H9 (cell line): ENCODE measurements around the gene C11orf58. TPM values are rescaled to one million over a fixed set of nuclear protein-coding genes. Genes with fewer than 3 reads are reported as not detected.

Source experiments
- DNase-seq: peaks from one replicate; pipeline ENCODE4 v3.0.0-alpha.2; 2017
- H2AFZ ChIP-seq: one replicate; pipeline ENCODE4 v1.6.1; 2013; ENCODE audit warnings: mild to moderate bottlenecking, low read length, control low read depth, moderate library complexity
- H2AK5ac ChIP-seq: 2 replicates; pipeline ENCODE4 v1.6.1; 2013; ENCODE audit warnings: low read length, control low read depth, mixed read lengths; ENCODE audit not compliant: insufficient read length
- H2BK120ac ChIP-seq: one replicate; pipeline ENCODE4 v1.6.1; 2013; ENCODE audit warnings: low read depth, mild to moderate bottlenecking, low read length, control low read depth, inconsistent platforms; ENCODE audit not compliant: poor library complexity, severe bottlenecking
- H2BK12ac ChIP-seq: 2 replicates; pipeline ENCODE4 v1.6.1; 2013; ENCODE audit warnings: low read length, control low read depth, mixed read lengths, low read depth; ENCODE audit not compliant: insufficient read length
- H2BK15ac ChIP-seq: 2 replicates; pipeline ENCODE4 v1.6.1; 2013; ENCODE audit warnings: low read depth, low read length, control low read depth
- H2BK20ac ChIP-seq: one replicate; pipeline ENCODE4 v1.6.1; 2013; ENCODE audit warnings: low read depth, mild to moderate bottlenecking, low read length, control low read depth, inconsistent platforms; ENCODE audit not compliant: poor library complexity, severe bottlenecking
- H2BK5ac ChIP-seq: 2 replicates; pipeline ENCODE4 v1.6.1; 2013; ENCODE audit warnings: low read length, control low read depth, mixed read lengths; ENCODE audit not compliant: insufficient read length
- H3K14ac ChIP-seq: 2 replicates; pipeline ENCODE4 v1.6.1; 2013; ENCODE audit warnings: low read length, control low read depth; ENCODE audit not compliant: insufficient read depth
- H3K18ac ChIP-seq: 2 replicates; pipeline ENCODE4 v1.6.1; 2013; ENCODE audit warnings: low read depth, mild to moderate bottlenecking, mixed read lengths, low read length, control low read depth; ENCODE audit not compliant: insufficient read length
- H3K23ac ChIP-seq: 2 replicates; pipeline ENCODE4 v1.6.1; 2013; ENCODE audit warnings: low read length, control low read depth, mixed read lengths, low read depth; ENCODE audit not compliant: insufficient read length
- H3K23me2 ChIP-seq: 2 replicates; pipeline ENCODE4 v1.6.1; 2013; ENCODE audit warnings: low read depth, mild to moderate bottlenecking, mixed read lengths, low read length, control low read depth; ENCODE audit not compliant: insufficient read length, poor library complexity, severe bottlenecking
- H3K27ac ChIP-seq: 2 replicates; pipeline ENCODE4 v1.5.1; 2013; ENCODE audit warnings: low read length, control low read depth, mixed read lengths, low read depth; ENCODE audit not compliant: insufficient read length
- H3K27me3 ChIP-seq: 2 replicates; pipeline ENCODE4 v1.6.1; 2013; ENCODE audit warnings: low read length, control low read depth, inconsistent platforms; ENCODE audit not compliant: insufficient read depth
- H3K4ac ChIP-seq: 2 replicates; pipeline ENCODE4 v1.6.1; 2013; ENCODE audit warnings: low read depth, mild to moderate bottlenecking, control low read depth, inconsistent platforms, low read length, moderate library complexity
- H3K4me1 ChIP-seq: 2 replicates; pipeline ENCODE4 v1.6.1; 2013; ENCODE audit warnings: low read length, control low read depth, inconsistent platforms; ENCODE audit not compliant: insufficient read depth
- H3K4me2 ChIP-seq: 2 replicates; pipeline ENCODE4 v1.6.1; 2013; ENCODE audit warnings: low read length, control low read depth, mixed read lengths; ENCODE audit not compliant: insufficient read length, insufficient read depth
- H3K56ac ChIP-seq: 2 replicates; pipeline ENCODE4 v1.6.1; 2013; ENCODE audit warnings: low read depth, mild to moderate bottlenecking, mixed read lengths, low read length, control low read depth; ENCODE audit not compliant: insufficient read length
- H3K79me1 ChIP-seq: 2 replicates; pipeline ENCODE4 v1.6.1; 2013; ENCODE audit warnings: low read depth, mild to moderate bottlenecking, moderate library complexity, low read length, control low read depth, inconsistent platforms; ENCODE audit not compliant: insufficient read depth, poor library complexity, severe bottlenecking
- H3K79me2 ChIP-seq: 2 replicates; pipeline ENCODE4 v1.6.1; 2013; ENCODE audit warnings: low read length, control low read depth, inconsistent platforms; ENCODE audit not compliant: insufficient read depth
- H3K9ac ChIP-seq: 2 replicates; pipeline ENCODE4 v1.6.1; 2013; ENCODE audit warnings: low read length, control low read depth, mixed read lengths; ENCODE audit not compliant: insufficient read length; ENCODE audit errors: extremely low read depth
- H3K9me3 ChIP-seq: one replicate; pipeline ENCODE4 v1.6.1; 2013; ENCODE audit warnings: low read depth, low read length, inconsistent platforms; ENCODE audit not compliant: control insufficient read depth
- H3T11ph ChIP-seq: one replicate; pipeline ENCODE4 v1.6.1; 2013; ENCODE audit warnings: mild to moderate bottlenecking, low read length, control low read depth, inconsistent platforms
- H4K20me1 ChIP-seq: one replicate; pipeline ENCODE4 v1.6.1; 2013; ENCODE audit not compliant: control insufficient read depth, insufficient read length, insufficient read depth
- H4K5ac ChIP-seq: 2 replicates; pipeline ENCODE4 v1.6.1; 2013; ENCODE audit warnings: low read depth, mild to moderate bottlenecking, mixed read lengths, low read length, control low read depth; ENCODE audit not compliant: insufficient read length
- H4K8ac ChIP-seq: replicated peaks from 2 replicates; pipeline ENCODE4 v1.6.1; 2013; ENCODE audit warnings: low read length, control low read depth, mixed read lengths, low read depth; ENCODE audit not compliant: insufficient read length
- H4K91ac ChIP-seq: 2 replicates; pipeline ENCODE4 v1.6.1; 2013; ENCODE audit warnings: low read depth, mild to moderate bottlenecking, moderate library complexity, mixed read lengths, low read length, control low read depth; ENCODE audit not compliant: insufficient read length
- H3K27ac Mint-ChIP-seq, 3 experiments: 2 replicates in 2 of 3; 3 replicates in 1 of 3; pipeline ENCODE4 v1.8.0; 2020 to 2021; ENCODE audit warnings: mixed read lengths in 3 of 3, mild to moderate bottlenecking in 1 of 3, moderate library complexity in 1 of 3
- H3K27me3 Mint-ChIP-seq: 2 replicates; pipeline ENCODE4 v1.8.0; 2021; ENCODE audit warnings: low read depth, mild to moderate bottlenecking, moderate library complexity, mixed read lengths
- H3K36me3 Mint-ChIP-seq, 3 experiments: 2 replicates in 2 of 3; 3 replicates in 1 of 3; pipeline ENCODE4 v1.8.0; 2020 to 2021; ENCODE audit warnings: low read depth in 3 of 3, mixed read lengths in 3 of 3; ENCODE audit not compliant: insufficient read depth in 1 of 3
- H3K4me1 Mint-ChIP-seq, 2 experiments: 2 replicates each; pipeline ENCODE4 v1.8.0; 2020; ENCODE audit warnings: mixed read lengths in 2 of 2
- H3K4me3 Mint-ChIP-seq, 2 experiments: 2 replicates in 1 of 2; 3 replicates in 1 of 2; pipeline ENCODE4 v1.8.0; 2020 to 2021; ENCODE audit warnings: mild to moderate bottlenecking in 2 of 2, mixed read lengths in 2 of 2, moderate library complexity in 1 of 2
- H3K9me3 Mint-ChIP-seq, 2 experiments: 2 replicates in 1 of 2; 3 replicates in 1 of 2; pipeline ENCODE4 v1.8.0; 2020; ENCODE audit warnings: mild to moderate bottlenecking in 2 of 2, mixed read lengths in 2 of 2, moderate library complexity in 1 of 2
- CTCF ChIP-seq: fragments of 200-600 bp; sonication (generic); conservative IDR thresholded peaks from 3 replicates; pipeline ENCODE4 v1.8.0; 2021; ENCODE audit warnings: antibody characterized with exemption, mild to moderate bottlenecking
- WGBS: extraction: QIAGEN DNeasy Blood & Tissue Kit; methylation state at CpG from one replicate; pipeline ENCODE4 v1.1.7; 2013; ENCODE audit warnings: missing lambda C conversion rate, low lambda C conversion rate, mixed read lengths; ENCODE audit not compliant: insufficient read length; ENCODE audit errors: extremely low coverage; 5-methylcytosine and 5-hydroxymethylcytosine counted together
- total RNA-seq: library from RNA; stranded (reverse); gene quantifications from 2 replicates; pipeline ENCODE4 v1.2.1, GENCODE V29; 2021

The C11orf58 gene
- total RNA-seq, 1 experiment from 2014 or later: 169 TPM

- Mint-ChIP-seq H3K27ac (no peak overlapping the region), H3K4me3 (no peak overlapping the region)
- H2BK120ac ChIP-seq: no peak overlapping the region
These were observed 33.7 kb downstream of the C11orf58 start for GRCh38 chr11:16772141-16772512.

More at GRCh38 chr11:16772141-16772512, 33.7 kb downstream of the C11orf58 start:
- Histone ChIP-seq H3K79me1 (no peaks in the 10 kb centered on the region), H3K4me1 (no peaks in the 10 kb centered on the region), H2BK15ac (no peak overlapping the region), H4K20me1 (no peaks in the 10 kb centered on the region), H3K56ac (no peak overlapping the region), H3K23ac (no peak overlapping the region), H3K18ac (no peak overlapping the region), H3K9me3 (no peaks in the 10 kb centered on the region), H3K4ac (no peak overlapping the region), H3K4me2 (no peak overlapping the region), H3K23me2 (no peaks in the 10 kb centered on the region), H2AK5ac (no peak overlapping the region), H4K8ac (no peak overlapping the region), H2AFZ (no peak overlapping the region), H2BK12ac (no peak overlapping the region), H3T11ph (no peak overlapping the region), H4K91ac (no peak overlapping the region), H2BK5ac (no peak overlapping the region), H4K5ac (no peak overlapping the region), H3K79me2 (no peaks in the 10 kb centered on the region), H3K14ac (no peak overlapping the region), H3K27ac (no peak overlapping the region), H2BK20ac (no peak overlapping the region), H3K9ac (no peak overlapping the region), H3K27me3 (no peaks in the 10 kb centered on the region)
- Mint-ChIP-seq H3K36me3 (peaks cover 0 to 5% (median 2%) of the 10 kb centered on the region in 3 experiments; a peak in 3 of 7 replicates), H3K27me3 (no peaks in the 10 kb centered on the region; the same call in 1 of the 2 replicates), H3K9me3 (no peaks in the 10 kb centered on the region), H3K4me1 (peaks cover 25 to 27% of the 10 kb centered on the region in 2 experiments)
- DNase-seq: no peak
- WGBS: no CpG with 5 or more reads among the region's 2 CpGs
- TF ChIP-seq CTCF: no peak
